ENCODE results near the gene MARCO.

DNA sequence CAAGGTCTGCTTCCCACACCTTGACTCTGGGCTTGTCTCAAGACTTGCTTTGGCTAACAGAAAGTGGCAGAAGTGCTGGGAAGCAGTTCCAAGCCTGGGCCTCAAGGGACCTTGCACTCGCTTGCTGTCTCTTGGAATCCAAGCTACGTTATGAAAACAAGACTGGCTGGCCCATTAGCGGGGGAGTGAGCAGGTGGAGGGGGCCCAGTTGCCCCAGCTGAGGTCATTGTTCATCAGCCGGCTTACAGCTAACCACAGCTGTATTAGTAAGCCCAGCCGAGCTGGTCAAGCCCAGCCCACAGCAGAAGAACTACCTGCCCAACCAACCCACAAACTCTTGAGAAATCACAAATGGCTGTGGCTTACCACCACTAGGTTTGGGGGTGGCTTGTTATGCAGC, 63.1 kb downstream of the MARCO start:
- TF ChIP-seq, protein P1, sequence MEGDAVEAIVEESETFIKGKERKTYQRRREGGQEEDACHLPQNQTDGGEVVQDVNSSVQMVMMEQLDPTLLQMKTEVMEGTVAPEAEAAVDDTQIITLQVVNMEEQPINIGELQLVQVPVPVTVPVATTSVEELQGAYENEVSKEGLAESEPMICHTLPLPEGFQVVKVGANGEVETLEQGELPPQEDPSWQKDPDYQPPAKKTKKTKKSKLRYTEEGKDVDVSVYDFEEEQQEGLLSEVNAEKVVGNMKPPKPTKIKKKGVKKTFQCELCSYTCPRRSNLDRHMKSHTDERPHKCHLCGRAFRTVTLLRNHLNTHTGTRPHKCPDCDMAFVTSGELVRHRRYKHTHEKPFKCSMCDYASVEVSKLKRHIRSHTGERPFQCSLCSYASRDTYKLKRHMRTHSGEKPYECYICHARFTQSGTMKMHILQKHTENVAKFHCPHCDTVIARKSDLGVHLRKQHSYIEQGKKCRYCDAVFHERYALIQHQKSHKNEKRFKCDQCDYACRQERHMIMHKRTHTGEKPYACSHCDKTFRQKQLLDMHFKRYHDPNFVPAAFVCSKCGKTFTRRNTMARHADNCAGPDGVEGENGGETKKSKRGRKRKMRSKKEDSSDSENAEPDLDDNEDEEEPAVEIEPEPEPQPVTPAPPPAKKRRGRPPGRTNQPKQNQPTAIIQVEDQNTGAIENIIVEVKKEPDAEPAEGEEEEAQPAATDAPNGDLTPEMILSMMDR (IDR thresholded peaks at IDR 0.05): no peak
- TF ChIP-seq USF2 (IDR thresholded peaks at IDR 0.05; ENCODE audit: borderline replicate concordance, low read depth, low read length) (no peak), NRF1 (IDR thresholded peaks at IDR 0.05; ENCODE audit: low read depth, low read length) (no peak), YY1 (IDR thresholded peaks at IDR 0.05; ENCODE audit: low read depth) (no peak), MEF2A (IDR thresholded peaks at IDR 0.05; ENCODE audit: borderline replicate concordance, low read depth) (no peak), RXRA (IDR thresholded peaks at IDR 0.05; ENCODE audit: borderline replicate concordance, low read depth) (no peak)
- TF ChIP-seq, protein P2, sequence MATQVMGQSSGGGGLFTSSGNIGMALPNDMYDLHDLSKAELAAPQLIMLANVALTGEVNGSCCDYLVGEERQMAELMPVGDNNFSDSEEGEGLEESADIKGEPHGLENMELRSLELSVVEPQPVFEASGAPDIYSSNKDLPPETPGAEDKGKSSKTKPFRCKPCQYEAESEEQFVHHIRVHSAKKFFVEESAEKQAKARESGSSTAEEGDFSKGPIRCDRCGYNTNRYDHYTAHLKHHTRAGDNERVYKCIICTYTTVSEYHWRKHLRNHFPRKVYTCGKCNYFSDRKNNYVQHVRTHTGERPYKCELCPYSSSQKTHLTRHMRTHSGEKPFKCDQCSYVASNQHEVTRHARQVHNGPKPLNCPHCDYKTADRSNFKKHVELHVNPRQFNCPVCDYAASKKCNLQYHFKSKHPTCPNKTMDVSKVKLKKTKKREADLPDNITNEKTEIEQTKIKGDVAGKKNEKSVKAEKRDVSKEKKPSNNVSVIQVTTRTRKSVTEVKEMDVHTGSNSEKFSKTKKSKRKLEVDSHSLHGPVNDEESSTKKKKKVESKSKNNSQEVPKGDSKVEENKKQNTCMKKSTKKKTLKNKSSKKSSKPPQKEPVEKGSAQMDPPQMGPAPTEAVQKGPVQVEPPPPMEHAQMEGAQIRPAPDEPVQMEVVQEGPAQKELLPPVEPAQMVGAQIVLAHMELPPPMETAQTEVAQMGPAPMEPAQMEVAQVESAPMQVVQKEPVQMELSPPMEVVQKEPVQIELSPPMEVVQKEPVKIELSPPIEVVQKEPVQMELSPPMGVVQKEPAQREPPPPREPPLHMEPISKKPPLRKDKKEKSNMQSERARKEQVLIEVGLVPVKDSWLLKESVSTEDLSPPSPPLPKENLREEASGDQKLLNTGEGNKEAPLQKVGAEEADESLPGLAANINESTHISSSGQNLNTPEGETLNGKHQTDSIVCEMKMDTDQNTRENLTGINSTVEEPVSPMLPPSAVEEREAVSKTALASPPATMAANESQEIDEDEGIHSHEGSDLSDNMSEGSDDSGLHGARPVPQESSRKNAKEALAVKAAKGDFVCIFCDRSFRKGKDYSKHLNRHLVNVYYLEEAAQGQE (IDR thresholded peaks at IDR 0.05; ENCODE audit: low read depth, low read length): no peak

All from SK-N-SH (cell line).